Measurements from ENCODE around the gene CROCC2.

- TF ChIP-seq CTCF (IDR thresholded peaks at IDR 0.05; ENCODE audit: low read length) (no peak), EZH2 (IDR thresholded peaks at IDR 0.05; ENCODE audit: borderline replicate concordance, low read length) (no peak)
Measured at GRCh38 chr2:241000831-241001321, 94.7 kb downstream of the CROCC2 start.
